D721Med (cell line): Measurements from ENCODE around the gene INPP5A.

Experiments
- DNase-seq: peaks from one replicate; pipeline ENCODE4 v3.0.0; 2011; ENCODE audit warnings: low spot score; ENCODE audit not compliant: insufficient read length
- FAIRE-seq: peaks from 2 replicates; lab custom pipeline; 2011; peaks lifted over from hg19 to GRCh38; lab: Jason Lieb, UNC
- CTCF ChIP-seq: IDR thresholded peaks from 2 replicates; pipeline ENCODE4 v1.5.1; 2012; ENCODE audit warnings: mild to moderate bottlenecking, control low read depth; ENCODE audit not compliant: insufficient read depth; ENCODE audit errors: missing control alignments

Gene INPP5A

DNA sequence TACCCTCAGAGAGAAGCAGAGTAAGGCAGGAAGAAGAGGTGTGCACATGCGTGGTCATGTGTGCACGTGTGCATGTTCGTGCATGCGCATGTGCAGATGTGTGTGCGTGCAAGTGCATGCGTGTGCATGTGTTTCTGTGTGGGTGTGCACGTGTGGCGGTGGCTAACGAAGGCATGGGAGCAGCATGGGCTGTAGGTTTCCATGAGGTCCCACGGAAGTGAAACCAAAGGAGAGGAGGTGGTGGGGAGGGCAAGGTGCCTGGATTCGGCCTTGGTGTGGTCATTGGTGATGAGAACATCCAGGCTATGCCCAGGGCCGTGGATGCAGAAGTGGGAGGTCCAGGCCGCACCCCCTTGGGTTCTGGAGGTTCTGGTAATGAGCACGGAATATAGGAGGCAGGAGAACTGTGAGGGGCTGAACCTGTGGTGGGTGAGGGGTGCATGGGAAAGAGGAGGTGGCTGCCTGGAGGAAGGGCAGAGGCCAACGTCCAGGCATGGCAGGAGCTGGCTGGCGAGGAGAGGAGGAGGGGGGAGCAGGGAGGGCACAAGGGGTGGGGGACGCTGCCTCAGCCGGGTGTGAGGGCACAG lies 2.4 kb upstream of the INPP5A start:
- FAIRE-seq (no peak), DNase-seq (no peak)
- TF ChIP-seq CTCF: no peak

- DNase-seq: no peak
- no peak for FAIRE-seq
- no peak for TF ChIP-seq CTCF
These were observed 1.2 kb upstream of the INPP5A start for GRCh38 chr10:132536241-132536876.

DNA sequence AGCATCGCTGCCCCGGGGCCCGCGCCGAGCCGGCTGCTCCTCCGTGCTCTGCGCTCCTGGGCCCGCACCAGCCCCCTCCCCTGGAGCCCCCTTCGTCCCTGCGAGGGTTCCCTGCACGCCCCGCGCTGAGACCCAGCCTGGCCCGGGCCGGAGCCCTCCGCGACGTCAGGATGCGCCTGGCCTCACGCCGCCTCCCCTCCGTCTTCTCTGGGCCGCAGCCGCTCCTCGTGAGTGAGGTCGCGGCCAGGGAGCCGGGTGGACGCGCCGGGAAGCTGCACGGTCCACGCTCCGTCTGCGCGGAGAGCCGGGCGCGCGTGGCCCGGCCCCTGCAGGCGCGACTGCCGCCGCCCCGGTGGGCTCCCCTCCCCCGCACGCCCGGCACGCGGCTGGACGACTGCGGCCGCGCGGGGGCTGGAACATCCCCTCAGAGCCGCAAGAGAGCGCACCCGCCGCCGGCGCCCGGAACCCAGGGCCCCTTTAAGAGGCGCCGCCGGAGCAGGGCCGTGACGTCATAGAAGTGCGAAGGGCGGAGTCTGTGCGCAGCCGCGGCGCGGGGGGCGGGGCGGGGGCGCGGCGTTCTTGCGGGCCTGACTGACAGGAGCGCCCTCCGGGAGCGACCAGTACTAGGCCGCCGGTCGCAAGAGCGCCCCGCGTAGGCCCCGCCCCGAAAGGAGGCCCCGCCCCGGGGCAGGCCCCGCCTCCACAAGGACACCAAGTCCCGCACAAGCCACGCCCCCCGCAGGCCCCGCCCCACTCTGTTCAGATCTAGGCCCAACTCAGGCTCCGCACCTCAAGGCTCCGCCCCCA lies 507 bp upstream of the INPP5A start:
- FAIRE-seq (no peak), DNase-seq (peak; percentile 60)
- peak; percentile 11 for TF ChIP-seq CTCF

GRCh38 chr10:132538031-132538789 lies 623 bp downstream of the INPP5A start:
- no peak for TF ChIP-seq CTCF
- no peak for DNase-seq
- no peak for FAIRE-seq

- no peak for FAIRE-seq
- no peak for TF ChIP-seq CTCF
These were observed 1.3 kb downstream of the INPP5A start for GRCh38 chr10:132538790-132539421.

DNA sequence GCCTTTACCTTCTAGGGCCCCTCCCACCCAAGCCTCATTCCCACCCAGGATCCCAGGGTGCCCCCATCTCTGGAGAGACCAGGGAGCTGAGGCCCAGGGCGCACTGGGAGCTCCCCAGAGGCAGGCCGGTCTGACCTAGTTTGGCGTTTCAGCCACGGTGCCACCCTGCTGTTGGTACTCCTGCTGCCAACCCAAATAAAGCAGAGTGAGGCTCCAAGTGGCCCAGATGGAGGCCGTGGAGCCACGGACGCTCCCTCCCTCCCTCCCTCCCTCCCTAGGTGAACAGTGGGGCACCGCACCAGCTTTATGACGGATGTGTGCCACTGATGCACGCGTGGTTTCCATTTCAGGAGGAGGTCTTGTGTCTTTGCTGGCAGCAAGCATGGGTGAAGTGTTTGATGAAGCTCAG lies 1.8 kb downstream of the INPP5A start:
- FAIRE-seq (no peak), DNase-seq (no peak)
- TF ChIP-seq CTCF: no peak

More at GRCh38 chr10:132538790-132539421, 1.3 kb downstream of the INPP5A start:
- no peak for DNase-seq
